Measurements from ENCODE around the gene ISCU.
"Not testable (repeated sequence)": the region's sequence is repeated elsewhere in the genome, so short reads cannot be mapped to it uniquely, and the experiment has no call there.

ISCU gene

DNA sequence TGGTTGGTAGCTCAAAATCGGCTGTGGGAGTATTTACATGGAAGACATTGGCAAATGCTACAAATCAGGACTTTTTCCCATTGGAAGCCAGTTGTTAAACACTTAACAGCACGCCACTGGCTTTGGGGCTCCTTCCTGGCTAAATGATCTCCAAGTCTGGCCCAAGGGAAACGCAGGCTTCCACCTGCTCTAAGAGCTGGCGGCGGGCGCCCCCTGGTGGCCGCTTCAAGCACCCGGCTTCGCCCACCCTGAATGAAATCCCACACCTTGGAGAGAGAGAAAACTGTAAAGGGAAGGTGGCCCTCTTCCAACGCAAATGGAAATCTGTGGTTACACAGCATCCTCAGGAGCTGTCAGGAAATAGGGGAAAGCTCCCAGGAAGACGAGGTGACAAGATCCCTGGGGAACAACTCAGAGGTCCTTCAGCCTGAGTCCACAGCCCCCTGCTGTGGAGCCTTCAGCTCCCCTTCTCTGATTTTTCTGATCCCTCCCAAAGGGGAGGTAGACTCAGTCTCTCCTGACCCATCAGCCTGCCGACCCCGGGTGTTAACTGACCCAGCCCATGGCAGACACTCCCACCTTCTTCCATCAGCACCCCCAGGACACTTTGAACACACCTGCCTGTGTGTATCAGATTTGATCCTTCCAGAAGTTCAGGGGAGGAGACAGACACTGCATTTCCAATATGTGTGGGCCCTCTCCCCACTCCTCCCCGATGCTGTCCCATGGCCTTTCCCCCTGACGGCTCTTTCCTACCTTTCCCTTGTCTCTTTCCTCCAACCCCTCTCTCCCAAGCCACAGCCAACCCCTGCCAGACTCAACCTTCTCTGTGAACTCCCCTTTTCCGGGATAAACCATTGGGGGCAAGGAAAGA is 55.9 kb downstream of the ISCU start:
- peak; percentile 71 for DNase-seq (ENCODE audit: low read depth)

DNA sequence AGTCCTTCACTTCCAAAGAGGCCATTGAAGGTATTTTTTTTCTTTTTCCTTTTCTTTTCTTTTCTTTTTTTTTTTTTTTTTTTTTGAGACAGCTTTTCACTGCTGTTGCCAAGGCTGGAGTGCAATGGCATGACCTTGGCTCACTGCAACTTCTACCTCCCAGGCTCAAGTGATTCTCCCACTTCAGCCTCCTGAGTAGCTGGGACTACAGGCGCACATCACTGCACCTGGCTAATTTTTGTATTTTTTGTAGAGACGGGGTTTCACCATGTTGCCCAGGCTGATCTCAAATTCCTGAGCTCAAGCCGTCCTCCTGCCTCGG is 56.5 kb downstream of the ISCU start:
- not testable (repeated sequence) for DNase-seq (ENCODE audit: low read depth)

Measured in fibroblast of the conjunctiva (primary cell).